H9 (cell line): ENCODE measurements around the gene CDH15. TPM values are rescaled to one million over a fixed set of nuclear protein-coding genes. Genes with fewer than 3 reads are reported as not detected.

Experiments used
- DNase-seq: peaks from one replicate; pipeline ENCODE4 v3.0.0-alpha.2; 2017
- H2AFZ ChIP-seq: one replicate; pipeline ENCODE4 v1.6.1; 2013; ENCODE audit warnings: mild to moderate bottlenecking, low read length, control low read depth, moderate library complexity
- H2AK5ac ChIP-seq: 2 replicates; pipeline ENCODE4 v1.6.1; 2013; ENCODE audit warnings: low read length, control low read depth, mixed read lengths; ENCODE audit not compliant: insufficient read length
- H2BK120ac ChIP-seq: one replicate; pipeline ENCODE4 v1.6.1; 2013; ENCODE audit warnings: low read depth, mild to moderate bottlenecking, low read length, control low read depth, inconsistent platforms; ENCODE audit not compliant: poor library complexity, severe bottlenecking
- H2BK12ac ChIP-seq: 2 replicates; pipeline ENCODE4 v1.6.1; 2013; ENCODE audit warnings: low read length, control low read depth, mixed read lengths, low read depth; ENCODE audit not compliant: insufficient read length
- H2BK15ac ChIP-seq: 2 replicates; pipeline ENCODE4 v1.6.1; 2013; ENCODE audit warnings: low read depth, low read length, control low read depth
- H2BK20ac ChIP-seq: one replicate; pipeline ENCODE4 v1.6.1; 2013; ENCODE audit warnings: low read depth, mild to moderate bottlenecking, low read length, control low read depth, inconsistent platforms; ENCODE audit not compliant: poor library complexity, severe bottlenecking
- H2BK5ac ChIP-seq: 2 replicates; pipeline ENCODE4 v1.6.1; 2013; ENCODE audit warnings: low read length, control low read depth, mixed read lengths; ENCODE audit not compliant: insufficient read length
- H3K14ac ChIP-seq: 2 replicates; pipeline ENCODE4 v1.6.1; 2013; ENCODE audit warnings: low read length, control low read depth; ENCODE audit not compliant: insufficient read depth
- H3K18ac ChIP-seq: 2 replicates; pipeline ENCODE4 v1.6.1; 2013; ENCODE audit warnings: low read depth, mild to moderate bottlenecking, mixed read lengths, low read length, control low read depth; ENCODE audit not compliant: insufficient read length
- H3K23ac ChIP-seq: 2 replicates; pipeline ENCODE4 v1.6.1; 2013; ENCODE audit warnings: low read length, control low read depth, mixed read lengths, low read depth; ENCODE audit not compliant: insufficient read length
- H3K23me2 ChIP-seq: 2 replicates; pipeline ENCODE4 v1.6.1; 2013; ENCODE audit warnings: low read depth, mild to moderate bottlenecking, mixed read lengths, low read length, control low read depth; ENCODE audit not compliant: insufficient read length, poor library complexity, severe bottlenecking
- H3K27ac ChIP-seq: 2 replicates; pipeline ENCODE4 v1.5.1; 2013; ENCODE audit warnings: low read length, control low read depth, mixed read lengths, low read depth; ENCODE audit not compliant: insufficient read length
- H3K27me3 ChIP-seq: 2 replicates; pipeline ENCODE4 v1.6.1; 2013; ENCODE audit warnings: low read length, control low read depth, inconsistent platforms; ENCODE audit not compliant: insufficient read depth
- H3K4ac ChIP-seq: 2 replicates; pipeline ENCODE4 v1.6.1; 2013; ENCODE audit warnings: low read depth, mild to moderate bottlenecking, control low read depth, inconsistent platforms, low read length, moderate library complexity
- H3K4me1 ChIP-seq: 2 replicates; pipeline ENCODE4 v1.6.1; 2013; ENCODE audit warnings: low read length, control low read depth, inconsistent platforms; ENCODE audit not compliant: insufficient read depth
- H3K4me2 ChIP-seq: 2 replicates; pipeline ENCODE4 v1.6.1; 2013; ENCODE audit warnings: low read length, control low read depth, mixed read lengths; ENCODE audit not compliant: insufficient read length, insufficient read depth
- H3K56ac ChIP-seq: 2 replicates; pipeline ENCODE4 v1.6.1; 2013; ENCODE audit warnings: low read depth, mild to moderate bottlenecking, mixed read lengths, low read length, control low read depth; ENCODE audit not compliant: insufficient read length
- H3K79me1 ChIP-seq: 2 replicates; pipeline ENCODE4 v1.6.1; 2013; ENCODE audit warnings: low read depth, mild to moderate bottlenecking, moderate library complexity, low read length, control low read depth, inconsistent platforms; ENCODE audit not compliant: insufficient read depth, poor library complexity, severe bottlenecking
- H3K79me2 ChIP-seq: 2 replicates; pipeline ENCODE4 v1.6.1; 2013; ENCODE audit warnings: low read length, control low read depth, inconsistent platforms; ENCODE audit not compliant: insufficient read depth
- H3K9ac ChIP-seq: 2 replicates; pipeline ENCODE4 v1.6.1; 2013; ENCODE audit warnings: low read length, control low read depth, mixed read lengths; ENCODE audit not compliant: insufficient read length; ENCODE audit errors: extremely low read depth
- H3K9me3 ChIP-seq: one replicate; pipeline ENCODE4 v1.6.1; 2013; ENCODE audit warnings: low read depth, low read length, inconsistent platforms; ENCODE audit not compliant: control insufficient read depth
- H3T11ph ChIP-seq: one replicate; pipeline ENCODE4 v1.6.1; 2013; ENCODE audit warnings: mild to moderate bottlenecking, low read length, control low read depth, inconsistent platforms
- H4K20me1 ChIP-seq: one replicate; pipeline ENCODE4 v1.6.1; 2013; ENCODE audit not compliant: control insufficient read depth, insufficient read length, insufficient read depth
- H4K5ac ChIP-seq: 2 replicates; pipeline ENCODE4 v1.6.1; 2013; ENCODE audit warnings: low read depth, mild to moderate bottlenecking, mixed read lengths, low read length, control low read depth; ENCODE audit not compliant: insufficient read length
- H4K8ac ChIP-seq: replicated peaks from 2 replicates; pipeline ENCODE4 v1.6.1; 2013; ENCODE audit warnings: low read length, control low read depth, mixed read lengths, low read depth; ENCODE audit not compliant: insufficient read length
- H4K91ac ChIP-seq: 2 replicates; pipeline ENCODE4 v1.6.1; 2013; ENCODE audit warnings: low read depth, mild to moderate bottlenecking, moderate library complexity, mixed read lengths, low read length, control low read depth; ENCODE audit not compliant: insufficient read length
- H3K27ac Mint-ChIP-seq, 3 experiments: 2 replicates in 2 of 3; 3 replicates in 1 of 3; pipeline ENCODE4 v1.8.0; 2020 to 2021; ENCODE audit warnings: mixed read lengths in 3 of 3, mild to moderate bottlenecking in 1 of 3, moderate library complexity in 1 of 3
- H3K27me3 Mint-ChIP-seq: 2 replicates; pipeline ENCODE4 v1.8.0; 2021; ENCODE audit warnings: low read depth, mild to moderate bottlenecking, moderate library complexity, mixed read lengths
- H3K36me3 Mint-ChIP-seq, 3 experiments: 2 replicates in 2 of 3; 3 replicates in 1 of 3; pipeline ENCODE4 v1.8.0; 2020 to 2021; ENCODE audit warnings: low read depth in 3 of 3, mixed read lengths in 3 of 3; ENCODE audit not compliant: insufficient read depth in 1 of 3
- H3K4me1 Mint-ChIP-seq, 2 experiments: 2 replicates each; pipeline ENCODE4 v1.8.0; 2020; ENCODE audit warnings: mixed read lengths in 2 of 2
- H3K4me3 Mint-ChIP-seq, 2 experiments: 2 replicates in 1 of 2; 3 replicates in 1 of 2; pipeline ENCODE4 v1.8.0; 2020 to 2021; ENCODE audit warnings: mild to moderate bottlenecking in 2 of 2, mixed read lengths in 2 of 2, moderate library complexity in 1 of 2
- H3K9me3 Mint-ChIP-seq, 2 experiments: 2 replicates in 1 of 2; 3 replicates in 1 of 2; pipeline ENCODE4 v1.8.0; 2020; ENCODE audit warnings: mild to moderate bottlenecking in 2 of 2, mixed read lengths in 2 of 2, moderate library complexity in 1 of 2
- WGBS: extraction: QIAGEN DNeasy Blood & Tissue Kit; methylation state at CpG from one replicate; pipeline ENCODE4 v1.1.7; 2013; ENCODE audit warnings: missing lambda C conversion rate, low lambda C conversion rate, mixed read lengths; ENCODE audit not compliant: insufficient read length; ENCODE audit errors: extremely low coverage; 5-methylcytosine and 5-hydroxymethylcytosine counted together
- total RNA-seq: library from RNA; stranded (reverse); gene quantifications from 2 replicates; pipeline ENCODE4 v1.2.1, GENCODE V29; 2021
- TF ChIP-seq, protein P1 (sequence below): fragments of 200-600 bp; sonication (generic); conservative IDR thresholded peaks from 3 replicates; pipeline ENCODE4 v1.8.0; 2021; ENCODE audit warnings: antibody characterized with exemption, mild to moderate bottlenecking

CDH15 gene
- total RNA-seq, 1 experiment from 2014 or later = 0.28 TPM

DNA sequence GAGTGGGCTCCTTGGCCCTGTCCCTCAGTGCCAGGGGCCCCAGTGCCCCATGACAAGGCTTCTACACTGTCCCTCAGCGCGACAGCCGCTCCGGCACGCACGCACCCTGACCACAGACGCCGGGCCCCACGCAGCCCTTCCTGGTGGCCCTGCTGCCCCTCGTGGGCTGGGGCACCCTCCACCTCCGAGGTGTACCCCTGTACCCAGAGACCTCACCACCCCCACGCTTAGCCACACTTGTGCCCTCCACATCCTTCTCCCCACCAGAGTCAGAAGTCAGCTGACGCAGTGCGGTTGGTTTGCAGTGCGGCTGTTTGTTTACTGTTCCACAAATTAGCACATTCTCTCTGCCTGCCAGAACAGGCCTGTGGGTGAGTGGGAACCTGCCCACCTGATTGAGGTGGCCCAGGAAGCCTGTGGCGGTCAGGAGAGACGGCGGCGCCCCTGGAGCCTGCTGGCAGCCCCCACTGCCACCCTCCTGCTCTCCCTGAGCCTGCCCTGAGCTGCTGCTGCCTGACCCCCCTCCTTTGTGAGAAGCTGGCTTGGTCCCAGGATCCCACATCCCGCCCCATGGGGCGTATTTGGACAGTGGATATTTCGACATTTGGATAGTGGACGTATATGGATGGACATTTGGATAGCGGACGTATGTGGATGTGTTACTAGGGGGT, 38.0 kb upstream of the CDH15 start:
- no peak overlapping the region for H3K27ac Mint-ChIP-seq
- DNase-seq = no peak

More for the DNA sequence above, 38.0 kb upstream of the CDH15 start:
- H3K9me3 Mint-ChIP-seq = peaks cover 0 to 12% of the 10 kb centered on the region in 2 experiments; a peak in 2 of 5 replicates
- no peak overlapping the region for H4K5ac ChIP-seq
- H4K91ac ChIP-seq = no peak overlapping the region
- H3K9ac ChIP-seq = no peak overlapping the region
- H3K4me1 ChIP-seq = no peaks in the 10 kb centered on the region
- no peak overlapping the region for H3K4ac ChIP-seq
- H2BK15ac ChIP-seq = no peak overlapping the region; the same call in 1 of the 2 replicates
- H2AFZ ChIP-seq = no peak overlapping the region
- H3K79me2 ChIP-seq = no peaks in the 10 kb centered on the region
- no peak overlapping the region for H2BK12ac ChIP-seq
- no peak overlapping the region for H3K4me2 ChIP-seq
- no peak overlapping the region for H3K27ac ChIP-seq
- no peak overlapping the region for H3K23ac ChIP-seq
- no peaks in the 10 kb centered on the region; the same call in 1 of the 2 replicates for H3K27me3 Mint-ChIP-seq
- no peak overlapping the region for H2BK20ac ChIP-seq
- no peak overlapping the region for H3K18ac ChIP-seq
- no peaks in the 10 kb centered on the region for H3K9me3 ChIP-seq
- H3K23me2 ChIP-seq = no peaks in the 10 kb centered on the region
- no peaks in the 10 kb centered on the region for H3K27me3 ChIP-seq
- H3K79me1 ChIP-seq = no peaks in the 10 kb centered on the region
- H2AK5ac ChIP-seq = no peak overlapping the region
- TF ChIP-seq, protein P1, sequence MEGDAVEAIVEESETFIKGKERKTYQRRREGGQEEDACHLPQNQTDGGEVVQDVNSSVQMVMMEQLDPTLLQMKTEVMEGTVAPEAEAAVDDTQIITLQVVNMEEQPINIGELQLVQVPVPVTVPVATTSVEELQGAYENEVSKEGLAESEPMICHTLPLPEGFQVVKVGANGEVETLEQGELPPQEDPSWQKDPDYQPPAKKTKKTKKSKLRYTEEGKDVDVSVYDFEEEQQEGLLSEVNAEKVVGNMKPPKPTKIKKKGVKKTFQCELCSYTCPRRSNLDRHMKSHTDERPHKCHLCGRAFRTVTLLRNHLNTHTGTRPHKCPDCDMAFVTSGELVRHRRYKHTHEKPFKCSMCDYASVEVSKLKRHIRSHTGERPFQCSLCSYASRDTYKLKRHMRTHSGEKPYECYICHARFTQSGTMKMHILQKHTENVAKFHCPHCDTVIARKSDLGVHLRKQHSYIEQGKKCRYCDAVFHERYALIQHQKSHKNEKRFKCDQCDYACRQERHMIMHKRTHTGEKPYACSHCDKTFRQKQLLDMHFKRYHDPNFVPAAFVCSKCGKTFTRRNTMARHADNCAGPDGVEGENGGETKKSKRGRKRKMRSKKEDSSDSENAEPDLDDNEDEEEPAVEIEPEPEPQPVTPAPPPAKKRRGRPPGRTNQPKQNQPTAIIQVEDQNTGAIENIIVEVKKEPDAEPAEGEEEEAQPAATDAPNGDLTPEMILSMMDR = no peak
- H4K8ac ChIP-seq = no peak overlapping the region
- no peak overlapping the region for H3T11ph ChIP-seq
- WGBS = no CpG with 5 or more reads among the region's 25 CpGs
- H3K36me3 Mint-ChIP-seq = peaks cover 19 to 42% (median 39%) of the 10 kb centered on the region in 3 experiments
- H3K56ac ChIP-seq = no peak overlapping the region
- H4K20me1 ChIP-seq = no peaks in the 10 kb centered on the region
- H3K4me3 Mint-ChIP-seq = no peak overlapping the region
- H3K4me1 Mint-ChIP-seq = peaks cover 3 to 6% of the 10 kb centered on the region in 2 experiments; a peak in 3 of 4 replicates
- H2BK120ac ChIP-seq = no peak overlapping the region
- no peak overlapping the region for H2BK5ac ChIP-seq
- H3K14ac ChIP-seq = no peak overlapping the region
